MM.1S (cell line): Measurements from ENCODE around the gene ATP11C.

ENCODE experiments used
- EZH2 ChIP-seq: fragments of 300-600 bp; sonication (generic); optimal IDR thresholded peaks from 2 replicates; pipeline ENCODE3; 2017; ENCODE audit warnings: low read depth, mild to moderate bottlenecking, antibody characterized with exemption, low read length, mixed read lengths
- EZH2phosphoT487 ChIP-seq: fragments of 300-600 bp; sonication (generic); IDR thresholded peaks from 2 replicates; pipeline ENCODE4 v1.6.1; 2018; ENCODE audit warnings: antibody characterized with exemption, low read length
- TF ChIP-seq, protein P1 (sequence below): fragments of 300-600 bp; sonication (generic); IDR thresholded peaks from 2 replicates; pipeline ENCODE4 v1.5.1; 2016; ENCODE audit warnings: antibody characterized with exemption, low read length, mixed read lengths

DNA sequence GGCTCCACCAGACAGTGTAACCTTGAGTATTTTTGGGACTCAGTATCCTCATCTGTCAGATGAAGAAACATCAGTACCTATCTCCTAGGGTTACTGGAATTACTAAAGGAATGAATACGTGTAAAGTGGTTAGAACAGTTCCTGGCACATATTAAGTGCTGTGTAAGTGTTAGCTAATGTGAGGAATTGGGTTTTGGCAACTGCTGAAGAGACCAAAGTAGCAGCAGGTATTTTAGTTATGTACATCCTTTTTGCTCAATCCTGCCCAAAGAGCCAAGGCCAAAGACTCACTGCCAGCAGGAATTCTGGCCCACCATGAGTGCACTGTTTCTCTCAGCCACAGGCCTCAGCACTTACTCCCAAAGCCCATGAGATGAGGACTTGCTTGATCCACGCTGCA, 208.2 kb downstream of the ATP11C start:
- TF ChIP-seq, protein P1, sequence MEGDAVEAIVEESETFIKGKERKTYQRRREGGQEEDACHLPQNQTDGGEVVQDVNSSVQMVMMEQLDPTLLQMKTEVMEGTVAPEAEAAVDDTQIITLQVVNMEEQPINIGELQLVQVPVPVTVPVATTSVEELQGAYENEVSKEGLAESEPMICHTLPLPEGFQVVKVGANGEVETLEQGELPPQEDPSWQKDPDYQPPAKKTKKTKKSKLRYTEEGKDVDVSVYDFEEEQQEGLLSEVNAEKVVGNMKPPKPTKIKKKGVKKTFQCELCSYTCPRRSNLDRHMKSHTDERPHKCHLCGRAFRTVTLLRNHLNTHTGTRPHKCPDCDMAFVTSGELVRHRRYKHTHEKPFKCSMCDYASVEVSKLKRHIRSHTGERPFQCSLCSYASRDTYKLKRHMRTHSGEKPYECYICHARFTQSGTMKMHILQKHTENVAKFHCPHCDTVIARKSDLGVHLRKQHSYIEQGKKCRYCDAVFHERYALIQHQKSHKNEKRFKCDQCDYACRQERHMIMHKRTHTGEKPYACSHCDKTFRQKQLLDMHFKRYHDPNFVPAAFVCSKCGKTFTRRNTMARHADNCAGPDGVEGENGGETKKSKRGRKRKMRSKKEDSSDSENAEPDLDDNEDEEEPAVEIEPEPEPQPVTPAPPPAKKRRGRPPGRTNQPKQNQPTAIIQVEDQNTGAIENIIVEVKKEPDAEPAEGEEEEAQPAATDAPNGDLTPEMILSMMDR: no peak
- TF ChIP-seq EZH2: no peak
- TF ChIP-seq EZH2phosphoT487: no peak
